HCT116 (cell line): ENCODE measurements around the gene PDIK1L.

Experiments
- CTCF ChIP-seq, 3 experiments: fragments of 200-600 bp in 1 of 3; sonication (generic) in 1 of 3; IDR thresholded peaks in 2 of 3; conservative IDR thresholded peaks in 1 of 3; 2 replicates each; pipeline ENCODE4 v1.5.1; 2012 to 2017; ENCODE audit warnings: low read depth in 2 of 3, low read length in 2 of 3, antibody characterized with exemption in 1 of 3, borderline replicate concordance in 1 of 3, control low read depth in 1 of 3, mild to moderate bottlenecking in 1 of 3, mixed read lengths in 1 of 3, mixed run types in 1 of 3, moderate library complexity in 1 of 3; ENCODE audit not compliant: insufficient read depth in 1 of 3
- EGR1 ChIP-seq: IDR thresholded peaks from 2 replicates; pipeline ENCODE4 v1.6.1; 2012; ENCODE audit warnings: low read depth
- EZH2 ChIP-seq: fragments of 200-600 bp; sonication (generic); IDR thresholded peaks from 2 replicates; pipeline ENCODE4 v1.6.1; 2017; ENCODE audit warnings: antibody characterized with exemption, mixed run types
- EZH2phosphoT487 ChIP-seq: fragments of 200-600 bp; IDR thresholded peaks from 2 replicates; pipeline ENCODE4 v1.6.1; 2018; ENCODE audit warnings: antibody characterized with exemption, borderline replicate concordance
- JUND ChIP-seq: IDR thresholded peaks from 2 replicates; pipeline ENCODE4 v1.6.1; 2012
- MAX ChIP-seq: IDR thresholded peaks from 2 replicates; pipeline ENCODE4 v1.6.1; 2012
- RAD21 ChIP-seq: IDR thresholded peaks from 2 replicates; pipeline ENCODE4 v1.6.1; 2012; ENCODE audit warnings: low read depth, mild to moderate bottlenecking
- REST ChIP-seq: IDR thresholded peaks from 2 replicates; pipeline ENCODE4 v1.6.1; 2012; ENCODE audit warnings: low read depth
- SP1 ChIP-seq: IDR thresholded peaks from 2 replicates; pipeline ENCODE4 v1.6.1; 2012; ENCODE audit warnings: low read depth
- TCF7L2 ChIP-seq: IDR thresholded peaks from 2 replicates; pipeline ENCODE4 v1.7.0; 2011; ENCODE audit warnings: borderline replicate concordance, inconsistent platforms; ENCODE audit not compliant: insufficient read depth, insufficient read length; ENCODE audit errors: extremely low read depth

- TF ChIP-seq EGR1 (no peak), EZH2 (no peak), MAX (no peak), REST (no peak), TCF7L2 (no peak), CTCF (IDR thresholded peaks at IDR 0.05 in 2 of 3, conservative IDR thresholded peaks at IDR 0.05 in 1 of 3; ENCODE audit: borderline replicate concordance in 1 of 3, insufficient read depth in 1 of 3, low read depth in 2 of 3, low read length in 2 of 3) (no peak), RAD21 (no peak), SP1 (no peak), JUND (no peak), EZH2phosphoT487 (no peak)
These were observed 44.2 kb upstream of the PDIK1L start, which contains the start of gene TRIM63 for GRCh38 chr1:26067432-26067911.
